Keratinocyte (primary cell): ENCODE results near the gene ANKRD44. TPM values are rescaled to one million over a fixed set of nuclear protein-coding genes. Genes with fewer than 3 reads are reported as not detected.

Experiments
- DNase-seq: peaks from one replicate; pipeline ENCODE4 v3.0.0-alpha.2; 2011; ENCODE audit warnings: low read depth, missing footprints, low spot score
- FAIRE-seq: peaks from 2 replicates; lab custom pipeline; 2011; peaks lifted over from hg19 to GRCh38; lab: Jason Lieb, UNC
- H2AFZ ChIP-seq: 2 replicates; pipeline ENCODE4 v1.6.0; 2012; ENCODE audit warnings: low read length, control low read depth, inconsistent platforms; ENCODE audit not compliant: control insufficient read depth
- H3K27ac ChIP-seq: 2 replicates; pipeline ENCODE4 v1.5.1; 2011; ENCODE audit warnings: low read length; ENCODE audit not compliant: control insufficient read depth, insufficient read depth
- H3K27me3 ChIP-seq: 3 replicates; pipeline ENCODE4 v1.6.0; 2011; ENCODE audit warnings: low read length; ENCODE audit not compliant: control insufficient read depth, insufficient read depth; ENCODE audit errors: extremely low read depth
- H3K36me3 ChIP-seq, 2 experiments: 2 replicates in 1 of 2; 3 replicates in 1 of 2; pipeline ENCODE4 v1.5.1; 2011; ENCODE audit warnings: low read length in 2 of 2, mild to moderate bottlenecking in 1 of 2; ENCODE audit not compliant: control insufficient read depth in 2 of 2, insufficient read depth in 2 of 2; ENCODE audit errors: extremely low read depth in 1 of 2
- H3K4me1 ChIP-seq: 3 replicates; pipeline ENCODE4 v1.5.1; 2011; ENCODE audit warnings: low read length; ENCODE audit not compliant: control insufficient read depth, insufficient read depth; ENCODE audit errors: extremely low read depth
- H3K4me2 ChIP-seq: 3 replicates; pipeline ENCODE4 v1.6.0; 2011; ENCODE audit warnings: low read depth, low read length; ENCODE audit not compliant: control insufficient read depth, insufficient read depth; ENCODE audit errors: extremely low read depth
- H3K4me3 ChIP-seq, 3 experiments: fragments of 200-600 bp in 1 of 3; sonication (generic) in 1 of 3; 2 replicates in 2 of 3; 3 replicates in 1 of 3; pipeline ENCODE4 v1.5.1; 2011 to 2016; ENCODE audit warnings: low read length in 3 of 3, mild to moderate bottlenecking in 3 of 3, control low read depth in 2 of 3, inconsistent platforms in 1 of 3, low read depth in 1 of 3, mixed read lengths in 1 of 3, mixed run types in 1 of 3, moderate library complexity in 1 of 3; ENCODE audit not compliant: control insufficient read depth in 2 of 3, insufficient read depth in 2 of 3; ENCODE audit errors: extremely low read depth in 1 of 3
- H3K79me2 ChIP-seq: 2 replicates; pipeline ENCODE4 v1.6.0; 2012; ENCODE audit warnings: low read length; ENCODE audit not compliant: control insufficient read depth, insufficient read depth
- H3K9ac ChIP-seq: 3 replicates; pipeline ENCODE4 v1.6.0; 2011; ENCODE audit warnings: low read length; ENCODE audit not compliant: control insufficient read depth, insufficient read depth; ENCODE audit errors: extremely low read depth
- H3K9me1 ChIP-seq: 3 replicates; pipeline ENCODE4 v1.6.0; 2011; ENCODE audit warnings: low read length; ENCODE audit not compliant: control insufficient read depth, insufficient read depth; ENCODE audit errors: extremely low read depth
- H3K9me3 ChIP-seq: 2 replicates; pipeline ENCODE4 v1.5.1; 2012; ENCODE audit warnings: low read depth, low read length; ENCODE audit not compliant: control insufficient read depth
- H4K20me1 ChIP-seq: 3 replicates; pipeline ENCODE4 v1.6.0; 2011; ENCODE audit warnings: low read length; ENCODE audit not compliant: control insufficient read depth, insufficient read depth; ENCODE audit errors: extremely low read depth
- CTCF ChIP-seq, 3 experiments: IDR thresholded peaks in 1 of 3; conservative IDR thresholded peaks in 1 of 3; optimal IDR thresholded peaks in 1 of 3; 2 replicates in 2 of 3; 3 replicates in 1 of 3; pipeline versions ENCODE3 to v1.5.1; 2011; ENCODE audit warnings: low read length in 3 of 3, mild to moderate bottlenecking in 3 of 3, moderate library complexity in 2 of 3, control low read depth in 1 of 3, inconsistent platforms in 1 of 3; ENCODE audit not compliant: insufficient read depth in 2 of 3; ENCODE audit errors: extremely low read depth in 1 of 3
- EZH2 ChIP-seq: IDR thresholded peaks from one replicate; pipeline ENCODE4 v1.6.1; 2012; ENCODE audit warnings: inconsistent platforms, mild to moderate bottlenecking, low read length, moderate library complexity
- dilution Hi-C: fragments of 300-500 bp; cut with MboI; formaldehyde crosslinking; loops from one replicate; pipeline ENCODE4 v1.7.0; 2020; ENCODE audit warnings: low sequenced_read_pairs; ENCODE audit not compliant: extremely low pct_ligation_motif_present
- polyA plus RNA-seq, 5 experiments: library from polyadenylated mRNA; depleted of rRNA in 3 of 5; stranded (reverse) in 3 of 5; stranded (forward) in 1 of 5; unstranded in 1 of 5; fragments of >200 nt; gene quantifications; 1 replicate in 1 of 5; 2 replicates in 3 of 5; 3 replicates in 1 of 5; pipeline versions ENCODE4 v1.2.1 to v1.2.3, GENCODE V29; 2011 to 2012; ENCODE audit warnings: missing spikeins in 2 of 5, low read depth in 1 of 5, low replicate concordance in 1 of 5

Gene ANKRD44
- polyA plus RNA-seq, 1 donor (not counting 4 experiments of a cell fraction or from before 2014, with no cell fraction given), result 0.35 TPM

GRCh38 chr2:197284956-197285355, 25.6 kb downstream of the ANKRD44 start:
- H3K36me3 ChIP-seq, result no peaks in the 10 kb centered on the region
- no peak overlapping the region for H3K9ac ChIP-seq
- TF ChIP-seq EZH2, result no peak
- TF ChIP-seq CTCF (optimal IDR thresholded peaks at IDR 0.05 in 1 of 3, IDR thresholded peaks at IDR 0.05 in 1 of 3, conservative IDR thresholded peaks at IDR 0.05 in 1 of 3; ENCODE audit: extremely low read depth in 1 of 3, insufficient read depth in 2 of 3, low read length in 3 of 3), result no peak
- peaks cover 3% of the 10 kb centered on the region for H3K4me1 ChIP-seq
- FAIRE-seq, result no peak
- no peak overlapping the region for H2AFZ ChIP-seq
- no peak overlapping the region for H3K27ac ChIP-seq
- no peaks in the 10 kb centered on the region for H3K27me3 ChIP-seq
- no peak overlapping the region for H3K4me3 ChIP-seq
- dilution Hi-C loops, result no loop called here
- H3K9me3 ChIP-seq, result no peaks in the 10 kb centered on the region
- H3K79me2 ChIP-seq, result no peaks in the 10 kb centered on the region
- no peaks in the 10 kb centered on the region for H4K20me1 ChIP-seq
- H3K9me1 ChIP-seq, result no peaks in the 10 kb centered on the region
- DNase-seq, result no peak
- H3K4me2 ChIP-seq, result no peak overlapping the region

- dilution Hi-C loops, result no loop called here
- H3K9me1 ChIP-seq, result no peaks in the 10 kb centered on the region
- no peak for TF ChIP-seq EZH2
- H3K9ac ChIP-seq, result no peak overlapping the region
- no peaks in the 10 kb centered on the region for H3K9me3 ChIP-seq
- DNase-seq, result no peak
- H3K36me3 ChIP-seq, result no peaks in the 10 kb centered on the region
- no peaks in the 10 kb centered on the region for H4K20me1 ChIP-seq
- no peak for FAIRE-seq
- no peaks in the 10 kb centered on the region for H3K27me3 ChIP-seq
- no peak overlapping the region for H3K4me2 ChIP-seq
- H3K79me2 ChIP-seq, result no peaks in the 10 kb centered on the region
- no peak overlapping the region for H2AFZ ChIP-seq
- H3K4me1 ChIP-seq, result no peaks in the 10 kb centered on the region
- H3K4me3 ChIP-seq, result no peak overlapping the region
- H3K27ac ChIP-seq, result no peak overlapping the region
Observed at GRCh38 chr2:197281421-197281820, 29.2 kb downstream of the ANKRD44 start.

- Histone ChIP-seq H2AFZ (no peak overlapping the region), H4K20me1 (no peaks in the 10 kb centered on the region), H3K9me3 (no peaks in the 10 kb centered on the region), H3K27ac (no peak overlapping the region), H3K9me1 (no peaks in the 10 kb centered on the region), H3K4me3 (no peak overlapping the region), H3K79me2 (no peaks in the 10 kb centered on the region), H3K36me3 (no peaks in the 10 kb centered on the region), H3K4me1 (no peaks in the 10 kb centered on the region), H3K9ac (no peak overlapping the region), H3K27me3 (no peaks in the 10 kb centered on the region), H3K4me2 (no peak overlapping the region)
- FAIRE-seq (no peak), DNase-seq (no peak)
- dilution Hi-C loops, result no loop called here
- TF ChIP-seq EZH2, result no peak
- no peak for TF ChIP-seq CTCF (optimal IDR thresholded peaks at IDR 0.05 in 1 of 3, IDR thresholded peaks at IDR 0.05 in 1 of 3, conservative IDR thresholded peaks at IDR 0.05 in 1 of 3; ENCODE audit: extremely low read depth in 1 of 3, insufficient read depth in 2 of 3, low read length in 3 of 3)
Observed at GRCh38 chr2:197280015-197280702, 30.4 kb downstream of the ANKRD44 start.
